ENCODE data around the gene WDR72.

Gene WDR72

DNA sequence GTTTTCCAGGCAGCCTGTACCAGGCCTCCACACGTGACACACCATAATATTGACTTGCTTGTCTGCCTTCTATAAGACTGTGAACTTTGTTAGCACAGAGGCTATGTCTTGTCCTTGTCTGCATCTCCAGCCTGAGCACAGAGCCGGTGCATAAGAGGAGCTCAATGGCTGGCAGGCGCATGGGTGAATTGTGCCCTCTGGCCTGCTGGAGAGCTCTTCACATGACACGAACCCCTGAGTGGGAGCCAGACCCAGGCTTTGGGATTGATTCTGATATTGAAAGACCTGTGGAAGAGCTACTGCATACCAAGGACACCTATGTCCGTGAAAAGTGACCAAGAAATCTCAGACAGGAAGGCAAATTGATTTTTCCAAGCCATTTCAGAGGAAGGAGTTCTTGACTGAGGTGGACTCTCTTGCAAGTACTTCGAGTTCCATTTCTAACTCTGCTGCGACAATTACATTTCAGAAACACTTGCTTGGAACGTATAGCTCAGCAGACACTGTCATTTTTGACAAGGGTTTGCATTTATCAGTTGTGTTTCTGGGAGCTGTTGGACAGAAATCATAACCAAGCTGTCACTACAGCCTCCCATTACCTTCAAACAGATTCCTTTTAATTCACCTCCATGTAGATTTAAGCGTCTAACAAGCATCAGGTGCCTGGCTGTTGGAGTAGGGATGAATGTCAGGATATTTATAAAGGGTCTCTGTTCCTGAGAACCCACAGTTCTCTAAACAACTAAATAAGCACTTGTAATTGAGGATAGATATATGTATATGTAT, 281.3 kb downstream of the WDR72 start:
- Histone ChIP-seq H3K27ac (no peak overlapping the region), H3K9me3 (no peaks in the 10 kb centered on the region), H3K36me3 (no peaks in the 10 kb centered on the region), H3K4me3 (no peak overlapping the region), H3K4me1 (no peaks in the 10 kb centered on the region), H3K27me3 (no peaks in the 10 kb centered on the region)
- no peak for DNase-seq
- intact Hi-C loops (cut with DNase I; ENCODE audit: low total_unique reads), result no loop called here
- no peak for TF ChIP-seq CTCF (IDR thresholded peaks at IDR 0.05)

DNA sequence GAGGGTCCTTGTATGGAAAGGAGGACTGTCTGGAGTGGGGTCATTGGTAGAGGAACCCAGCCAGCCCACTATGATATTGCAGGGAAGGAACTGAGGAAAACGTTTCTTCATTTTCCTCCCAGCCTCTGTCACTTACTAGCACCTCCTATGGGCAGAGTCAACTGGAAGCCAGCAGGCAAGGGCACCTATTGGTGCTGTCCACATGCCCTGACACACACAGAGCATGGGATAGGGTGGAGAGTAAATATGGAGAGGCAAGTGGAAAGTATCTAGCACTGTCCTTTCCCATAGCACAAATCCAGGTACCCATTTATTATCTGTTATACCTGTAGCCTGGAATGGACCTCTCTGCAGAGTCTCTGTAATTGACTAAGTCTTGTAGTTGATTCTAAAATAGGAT, 285.6 kb downstream of the WDR72 start:
- H3K4me1 ChIP-seq, result no peaks in the 10 kb centered on the region
- no peaks in the 10 kb centered on the region for H3K27me3 ChIP-seq
- no peak for TF ChIP-seq CTCF (IDR thresholded peaks at IDR 0.05)
- H3K4me3 ChIP-seq, result no peak overlapping the region
- H3K27ac ChIP-seq, result no peak overlapping the region
- H3K36me3 ChIP-seq, result no peaks in the 10 kb centered on the region
- DNase-seq, result no peak
- H3K9me3 ChIP-seq, result no peaks in the 10 kb centered on the region
- intact Hi-C loops (cut with DNase I; ENCODE audit: low total_unique reads), result no loop called here

DNA sequence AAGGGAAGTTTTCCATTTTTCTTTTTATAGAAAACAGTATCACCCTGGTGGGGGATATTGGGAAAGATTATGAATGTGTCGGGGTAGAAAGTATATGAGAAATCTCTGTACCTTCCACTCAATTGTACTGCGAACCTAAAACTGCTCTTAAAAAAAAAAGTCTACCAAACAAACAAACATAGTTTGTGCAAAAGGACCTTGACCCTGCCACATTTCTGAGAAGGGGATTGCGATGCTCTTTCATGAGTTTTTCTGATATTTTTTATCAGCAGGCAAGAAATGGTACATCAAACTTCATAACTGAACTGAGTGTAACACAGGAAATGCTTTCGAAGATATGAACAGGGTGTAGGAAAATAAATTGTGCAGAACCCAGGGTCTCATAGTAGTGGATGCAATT, 286.0 kb downstream of the WDR72 start:
- intact Hi-C loops (cut with DNase I; ENCODE audit: low total_unique reads), result no loop called here
- Histone ChIP-seq H3K27ac (no peak overlapping the region), H3K4me1 (no peaks in the 10 kb centered on the region), H3K4me3 (no peak overlapping the region), H3K36me3 (no peaks in the 10 kb centered on the region), H3K27me3 (no peaks in the 10 kb centered on the region), H3K9me3 (no peaks in the 10 kb centered on the region)
- TF ChIP-seq CTCF (IDR thresholded peaks at IDR 0.05), result no peak
- no peak for DNase-seq

DNA sequence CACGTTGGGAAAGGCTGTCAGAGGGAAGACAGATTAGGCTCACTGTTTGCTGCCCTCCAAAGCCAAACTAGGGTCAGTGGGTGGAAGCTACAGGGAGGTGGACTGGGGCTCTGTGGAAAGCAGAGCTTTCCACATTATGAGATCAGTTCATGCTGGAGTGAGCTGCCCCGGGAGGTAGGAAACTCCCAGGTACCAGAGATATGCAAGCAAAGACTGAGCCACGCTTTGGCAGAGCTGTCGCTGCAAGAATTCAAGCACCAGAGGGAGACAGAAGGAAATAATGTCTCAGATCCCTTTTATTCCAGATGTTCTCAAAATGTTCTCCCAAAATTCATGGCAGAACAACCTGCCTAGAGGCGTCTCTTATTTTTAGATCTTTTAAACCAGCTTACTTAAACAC, 286.6 kb downstream of the WDR72 start:
- DNase-seq, result no peak
- H3K9me3 ChIP-seq, result no peaks in the 10 kb centered on the region
- no peak overlapping the region for H3K4me3 ChIP-seq
- intact Hi-C loops (cut with DNase I; ENCODE audit: low total_unique reads), result no loop called here
- H3K4me1 ChIP-seq, result no peaks in the 10 kb centered on the region
- no peaks in the 10 kb centered on the region for H3K27me3 ChIP-seq
- no peaks in the 10 kb centered on the region for H3K36me3 ChIP-seq
- no peak for TF ChIP-seq CTCF (IDR thresholded peaks at IDR 0.05)
- H3K27ac ChIP-seq, result no peak overlapping the region

DNA sequence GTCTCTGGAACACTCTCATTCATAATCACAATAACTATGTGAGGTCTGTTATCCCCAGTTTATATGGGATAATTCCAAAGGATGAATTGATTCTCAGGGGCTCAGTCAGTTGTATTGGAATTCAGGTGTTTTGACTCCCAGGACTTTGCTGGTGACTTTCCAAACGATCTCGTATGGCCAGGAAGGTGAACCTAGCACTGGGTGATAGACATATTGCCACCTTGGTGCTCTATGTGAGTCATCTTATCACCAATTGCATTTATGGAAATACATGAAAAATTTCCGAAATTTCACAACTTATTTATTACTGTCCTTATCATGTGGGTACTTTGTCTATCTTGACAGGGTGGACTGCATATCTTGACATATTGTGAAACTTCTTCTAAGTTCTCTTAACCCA, 287.3 kb downstream of the WDR72 start:
- DNase-seq, result no peak
- no peak for TF ChIP-seq CTCF (IDR thresholded peaks at IDR 0.05)
- Histone ChIP-seq H3K27ac (no peak overlapping the region), H3K36me3 (no peaks in the 10 kb centered on the region), H3K27me3 (no peaks in the 10 kb centered on the region), H3K4me1 (no peaks in the 10 kb centered on the region), H3K9me3 (no peaks in the 10 kb centered on the region), H3K4me3 (no peak overlapping the region)
- intact Hi-C loops (cut with DNase I; ENCODE audit: low total_unique reads), result no loop called here

GRCh38 chr15:53470743-53471142, 288.7 kb downstream of the WDR72 start:
- no peak overlapping the region for H3K27ac ChIP-seq
- no peak for TF ChIP-seq CTCF (IDR thresholded peaks at IDR 0.05)
- H3K9me3 ChIP-seq, result no peaks in the 10 kb centered on the region
- H3K36me3 ChIP-seq, result no peaks in the 10 kb centered on the region
- H3K4me1 ChIP-seq, result no peaks in the 10 kb centered on the region
- intact Hi-C loops (cut with DNase I; ENCODE audit: low total_unique reads), result no loop called here
- H3K4me3 ChIP-seq, result no peak overlapping the region
- no peaks in the 10 kb centered on the region for H3K27me3 ChIP-seq
- no peak for DNase-seq

All from tibial artery (tissue), 4 donors.